HL-60 (cell line): Measurements from ENCODE around the gene AK5.

Experiments
- DNase-seq, 2 experiments: peaks; one replicate each; pipeline ENCODE4 v3.0.0-alpha.2; 2010 to 2020; ENCODE audit warnings: low read depth in 1 of 2, low spot score in 1 of 2
- H3K27ac ChIP-seq: fragments of 250-450 bp; sonication (Bioruptor Pico); replicated peaks from 2 replicates; pipeline ENCODE4 v1.5.1; 2020; ENCODE audit warnings: mild to moderate bottlenecking, moderate library complexity
- H3K27me3 ChIP-seq: fragments of 250-450 bp; sonication (Bioruptor Pico); 2 replicates; pipeline ENCODE4 v1.5.1; 2021; ENCODE audit warnings: mild to moderate bottlenecking, moderate library complexity; ENCODE audit not compliant: insufficient read depth, poor library complexity, severe bottlenecking
- H3K4me3 ChIP-seq: replicated peaks from 2 replicates; pipeline ENCODE4 v1.5.1; 2011; ENCODE audit warnings: mild to moderate bottlenecking, control low read depth, low read length; ENCODE audit not compliant: insufficient read depth
- GABPA ChIP-seq: IDR thresholded peaks from 2 replicates; pipeline ENCODE4 v1.6.1; 2012; ENCODE audit warnings: low read depth
- POLR2AphosphoS5 ChIP-seq: IDR thresholded peaks from 2 replicates; pipeline ENCODE4 v1.6.1; 2012; ENCODE audit warnings: low read depth
- SPI1 ChIP-seq: IDR thresholded peaks from 2 replicates; pipeline ENCODE4 v1.6.1; 2012; ENCODE audit warnings: low read depth, mild to moderate bottlenecking, borderline replicate concordance
- TF ChIP-seq, protein P1 (sequence below): IDR thresholded peaks from one replicate; pipeline ENCODE4 v1.5.1; 2011; ENCODE audit warnings: low read length, control low read depth, inconsistent platforms; ENCODE audit not compliant: insufficient read depth
- TF ChIP-seq, protein P2 (sequence below): IDR thresholded peaks from 2 replicates; pipeline ENCODE4 v1.6.1; 2012; ENCODE audit warnings: low read depth; ENCODE audit not compliant: insufficient replicate concordance

AK5 gene

DNA sequence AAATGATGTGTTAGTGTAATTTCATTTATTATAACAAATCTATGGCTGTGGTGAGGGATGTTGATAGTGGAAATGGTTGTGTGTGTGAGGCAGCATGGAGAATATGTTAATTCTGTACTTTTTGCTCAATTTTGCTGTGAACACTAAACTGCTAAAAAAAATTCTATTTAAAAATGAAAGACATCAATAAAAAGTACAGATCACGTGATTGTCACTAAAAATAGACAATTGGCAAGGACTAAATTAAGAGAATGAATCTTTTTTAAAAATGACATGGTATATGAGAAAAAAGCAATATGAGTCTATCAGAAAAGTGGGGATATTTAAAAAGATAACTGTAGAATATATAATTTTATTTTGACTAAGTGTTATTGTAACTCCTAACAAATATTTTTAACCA lies 46.9 kb upstream of the AK5 start:
- no peak for DNase-seq
- TF ChIP-seq SPI1, result no peak
- TF ChIP-seq, protein P1, sequence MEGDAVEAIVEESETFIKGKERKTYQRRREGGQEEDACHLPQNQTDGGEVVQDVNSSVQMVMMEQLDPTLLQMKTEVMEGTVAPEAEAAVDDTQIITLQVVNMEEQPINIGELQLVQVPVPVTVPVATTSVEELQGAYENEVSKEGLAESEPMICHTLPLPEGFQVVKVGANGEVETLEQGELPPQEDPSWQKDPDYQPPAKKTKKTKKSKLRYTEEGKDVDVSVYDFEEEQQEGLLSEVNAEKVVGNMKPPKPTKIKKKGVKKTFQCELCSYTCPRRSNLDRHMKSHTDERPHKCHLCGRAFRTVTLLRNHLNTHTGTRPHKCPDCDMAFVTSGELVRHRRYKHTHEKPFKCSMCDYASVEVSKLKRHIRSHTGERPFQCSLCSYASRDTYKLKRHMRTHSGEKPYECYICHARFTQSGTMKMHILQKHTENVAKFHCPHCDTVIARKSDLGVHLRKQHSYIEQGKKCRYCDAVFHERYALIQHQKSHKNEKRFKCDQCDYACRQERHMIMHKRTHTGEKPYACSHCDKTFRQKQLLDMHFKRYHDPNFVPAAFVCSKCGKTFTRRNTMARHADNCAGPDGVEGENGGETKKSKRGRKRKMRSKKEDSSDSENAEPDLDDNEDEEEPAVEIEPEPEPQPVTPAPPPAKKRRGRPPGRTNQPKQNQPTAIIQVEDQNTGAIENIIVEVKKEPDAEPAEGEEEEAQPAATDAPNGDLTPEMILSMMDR, result no peak
- TF ChIP-seq, protein P2, sequence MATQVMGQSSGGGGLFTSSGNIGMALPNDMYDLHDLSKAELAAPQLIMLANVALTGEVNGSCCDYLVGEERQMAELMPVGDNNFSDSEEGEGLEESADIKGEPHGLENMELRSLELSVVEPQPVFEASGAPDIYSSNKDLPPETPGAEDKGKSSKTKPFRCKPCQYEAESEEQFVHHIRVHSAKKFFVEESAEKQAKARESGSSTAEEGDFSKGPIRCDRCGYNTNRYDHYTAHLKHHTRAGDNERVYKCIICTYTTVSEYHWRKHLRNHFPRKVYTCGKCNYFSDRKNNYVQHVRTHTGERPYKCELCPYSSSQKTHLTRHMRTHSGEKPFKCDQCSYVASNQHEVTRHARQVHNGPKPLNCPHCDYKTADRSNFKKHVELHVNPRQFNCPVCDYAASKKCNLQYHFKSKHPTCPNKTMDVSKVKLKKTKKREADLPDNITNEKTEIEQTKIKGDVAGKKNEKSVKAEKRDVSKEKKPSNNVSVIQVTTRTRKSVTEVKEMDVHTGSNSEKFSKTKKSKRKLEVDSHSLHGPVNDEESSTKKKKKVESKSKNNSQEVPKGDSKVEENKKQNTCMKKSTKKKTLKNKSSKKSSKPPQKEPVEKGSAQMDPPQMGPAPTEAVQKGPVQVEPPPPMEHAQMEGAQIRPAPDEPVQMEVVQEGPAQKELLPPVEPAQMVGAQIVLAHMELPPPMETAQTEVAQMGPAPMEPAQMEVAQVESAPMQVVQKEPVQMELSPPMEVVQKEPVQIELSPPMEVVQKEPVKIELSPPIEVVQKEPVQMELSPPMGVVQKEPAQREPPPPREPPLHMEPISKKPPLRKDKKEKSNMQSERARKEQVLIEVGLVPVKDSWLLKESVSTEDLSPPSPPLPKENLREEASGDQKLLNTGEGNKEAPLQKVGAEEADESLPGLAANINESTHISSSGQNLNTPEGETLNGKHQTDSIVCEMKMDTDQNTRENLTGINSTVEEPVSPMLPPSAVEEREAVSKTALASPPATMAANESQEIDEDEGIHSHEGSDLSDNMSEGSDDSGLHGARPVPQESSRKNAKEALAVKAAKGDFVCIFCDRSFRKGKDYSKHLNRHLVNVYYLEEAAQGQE, result no peak
- no peak for TF ChIP-seq GABPA
- TF ChIP-seq POLR2AphosphoS5, result no peak
- Histone ChIP-seq H3K27ac (no peak overlapping the region), H3K27me3 (no peaks in the 10 kb centered on the region), H3K4me3 (no peak overlapping the region)

DNA sequence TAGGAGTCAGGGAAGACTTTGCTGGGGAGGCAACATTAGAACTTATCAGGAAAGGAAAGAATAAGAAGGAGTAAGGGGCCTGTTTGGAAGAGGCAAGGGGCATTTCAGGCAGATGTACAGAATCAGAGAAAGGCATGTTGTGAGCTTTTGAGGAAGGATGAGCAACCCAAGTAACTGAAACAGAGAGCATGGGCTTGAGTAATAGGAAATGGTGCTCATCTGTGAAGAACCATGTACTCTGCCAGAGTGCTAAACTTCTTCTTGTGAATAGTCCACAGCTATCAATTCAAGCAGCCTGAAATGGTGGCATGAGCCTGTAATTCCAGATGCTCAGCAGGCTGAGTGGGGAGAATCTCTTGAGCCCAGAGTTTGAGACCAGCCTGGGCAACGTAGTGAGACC lies 43.4 kb upstream of the AK5 start:
- peak overlapping the region; percentile 59 for H3K27ac ChIP-seq
- DNase-seq, result peak in 1 of 2 experiments; percentile 60
- H3K4me3 ChIP-seq, result no peak overlapping the region
- TF ChIP-seq, protein P1, result no peak
- TF ChIP-seq GABPA, result no peak
- TF ChIP-seq, protein P2, result no peak
- TF ChIP-seq SPI1, result no peak
- TF ChIP-seq POLR2AphosphoS5, result no peak
- H3K27me3 ChIP-seq, result no peaks in the 10 kb centered on the region

DNA sequence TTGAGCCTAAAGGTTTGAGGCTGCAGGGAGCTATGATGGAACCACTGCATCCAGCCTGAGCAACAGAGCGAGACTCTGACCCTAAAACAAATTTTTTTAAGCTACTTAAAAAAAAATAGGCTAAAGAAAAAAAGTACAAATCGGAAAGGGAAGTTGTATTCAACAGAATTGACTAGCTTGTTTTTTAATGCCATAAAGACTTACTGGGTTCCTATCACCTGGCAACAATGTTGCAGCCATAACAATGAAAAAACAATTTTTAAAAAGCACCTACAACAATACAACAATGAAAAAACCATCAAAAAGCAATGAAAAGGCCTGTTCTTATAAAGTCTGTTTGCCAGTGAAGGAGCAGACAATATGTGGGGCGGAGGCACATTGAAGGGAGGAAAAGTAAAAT lies 42.5 kb upstream of the AK5 start:
- no peak overlapping the region for H3K4me3 ChIP-seq
- TF ChIP-seq, protein P1, result no peak
- TF ChIP-seq POLR2AphosphoS5 (no peak), SPI1 (no peak), GABPA (no peak)
- TF ChIP-seq, protein P2, result no peak
- H3K27me3 ChIP-seq, result no peaks in the 10 kb centered on the region
- peak overlapping the region; percentile 59 for H3K27ac ChIP-seq
- DNase-seq, result no peak
